ENCODE measurements around the gene SEC61A2.

Gene SEC61A2

DNA sequence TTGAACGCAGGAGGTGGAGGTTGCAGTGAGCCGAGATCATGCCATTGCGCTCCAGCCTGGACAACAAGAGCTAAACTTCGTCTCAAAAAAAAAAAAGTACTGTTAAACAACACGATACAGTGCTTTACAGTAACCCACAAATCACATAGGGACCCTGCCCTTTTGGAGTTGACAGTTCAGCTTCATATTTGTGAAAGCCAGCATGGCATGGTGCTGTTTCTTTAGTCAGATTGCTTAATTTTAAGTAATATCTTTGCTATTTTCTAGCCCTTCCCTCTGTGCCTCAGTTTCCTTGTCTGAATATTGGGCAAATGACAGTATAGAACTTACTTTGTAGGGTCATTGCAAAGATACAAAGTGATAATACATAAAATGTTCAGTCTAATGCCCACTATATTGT, 71.4 kb downstream of the SEC61A2 start:
- no peak overlapping the region for H3K4me3 ChIP-seq (ENCODE audit: low read depth, low read length)
- DNase-seq, result no peak
- no peaks in the 10 kb centered on the region for H3K27me3 ChIP-seq (replicated peaks)
- H3K27ac ChIP-seq, result no peak overlapping the region
- H3K36me3 ChIP-seq (replicated peaks), result peaks cover 21% of the 10 kb centered on the region
- in situ Hi-C loops (cut with HindIII; ENCODE audit: low pct_ligation_motif_present, low sequenced_read_pairs), result no loop called here
- TF ChIP-seq, protein P1, sequence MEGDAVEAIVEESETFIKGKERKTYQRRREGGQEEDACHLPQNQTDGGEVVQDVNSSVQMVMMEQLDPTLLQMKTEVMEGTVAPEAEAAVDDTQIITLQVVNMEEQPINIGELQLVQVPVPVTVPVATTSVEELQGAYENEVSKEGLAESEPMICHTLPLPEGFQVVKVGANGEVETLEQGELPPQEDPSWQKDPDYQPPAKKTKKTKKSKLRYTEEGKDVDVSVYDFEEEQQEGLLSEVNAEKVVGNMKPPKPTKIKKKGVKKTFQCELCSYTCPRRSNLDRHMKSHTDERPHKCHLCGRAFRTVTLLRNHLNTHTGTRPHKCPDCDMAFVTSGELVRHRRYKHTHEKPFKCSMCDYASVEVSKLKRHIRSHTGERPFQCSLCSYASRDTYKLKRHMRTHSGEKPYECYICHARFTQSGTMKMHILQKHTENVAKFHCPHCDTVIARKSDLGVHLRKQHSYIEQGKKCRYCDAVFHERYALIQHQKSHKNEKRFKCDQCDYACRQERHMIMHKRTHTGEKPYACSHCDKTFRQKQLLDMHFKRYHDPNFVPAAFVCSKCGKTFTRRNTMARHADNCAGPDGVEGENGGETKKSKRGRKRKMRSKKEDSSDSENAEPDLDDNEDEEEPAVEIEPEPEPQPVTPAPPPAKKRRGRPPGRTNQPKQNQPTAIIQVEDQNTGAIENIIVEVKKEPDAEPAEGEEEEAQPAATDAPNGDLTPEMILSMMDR (IDR thresholded peaks at IDR 0.05; ENCODE audit: low read depth, low read length, missing control alignments), result no peak

DNA sequence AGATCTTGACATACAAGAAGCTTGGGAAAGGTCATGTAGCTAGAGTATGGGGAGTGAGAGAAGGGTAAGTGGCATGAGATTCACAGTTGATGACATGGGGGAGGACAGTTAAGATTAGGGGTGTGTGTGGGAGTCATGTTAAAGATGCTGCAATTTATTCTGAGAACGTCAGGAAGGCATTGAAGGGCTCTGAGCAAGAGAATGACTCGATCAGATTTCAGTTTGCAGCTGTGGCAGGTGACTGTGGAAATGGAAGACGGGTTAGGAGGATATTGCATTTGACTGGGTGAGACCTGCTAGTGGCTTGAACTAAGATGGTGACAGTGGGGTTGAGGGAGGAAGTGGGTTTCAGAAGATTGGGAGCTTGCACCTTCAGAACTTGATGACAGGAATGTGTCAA, 72.1 kb downstream of the SEC61A2 start:
- H3K36me3 ChIP-seq (replicated peaks), result peaks cover 21% of the 10 kb centered on the region
- H3K27me3 ChIP-seq (replicated peaks), result no peaks in the 10 kb centered on the region
- in situ Hi-C loops (cut with HindIII; ENCODE audit: low pct_ligation_motif_present, low sequenced_read_pairs), result no loop called here
- no peak overlapping the region for H3K27ac ChIP-seq
- TF ChIP-seq, protein P1 (IDR thresholded peaks at IDR 0.05; ENCODE audit: low read depth, low read length, missing control alignments), result no peak
- DNase-seq, result no peak
- no peak overlapping the region for H3K4me3 ChIP-seq (ENCODE audit: low read depth, low read length)

DNA sequence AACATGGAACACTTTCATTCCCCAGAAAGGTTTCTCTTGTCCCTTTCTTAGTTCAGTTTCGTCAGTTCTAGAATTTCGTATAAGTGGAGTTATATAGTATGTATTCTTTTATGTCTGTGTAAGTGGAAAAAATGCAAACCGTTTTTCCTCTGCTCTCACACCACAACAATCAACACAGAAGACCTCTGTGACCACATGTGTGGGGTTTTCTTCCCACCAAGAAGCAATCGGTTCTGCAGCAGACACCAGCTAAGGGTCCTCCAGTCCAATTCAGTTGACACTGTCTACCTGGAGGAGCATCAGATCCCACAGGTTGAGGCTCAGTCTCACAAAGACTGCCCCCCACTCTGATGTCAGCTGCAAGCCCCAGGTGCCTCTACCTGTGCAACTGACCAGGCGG, 72.7 kb downstream of the SEC61A2 start:
- in situ Hi-C loops (cut with HindIII; ENCODE audit: low pct_ligation_motif_present, low sequenced_read_pairs), result no loop called here
- H3K4me3 ChIP-seq (ENCODE audit: low read depth, low read length), result no peak overlapping the region
- peaks cover 21% of the 10 kb centered on the region for H3K36me3 ChIP-seq (replicated peaks)
- no peak overlapping the region for H3K27ac ChIP-seq
- TF ChIP-seq, protein P1 (IDR thresholded peaks at IDR 0.05; ENCODE audit: low read depth, low read length, missing control alignments), result no peak
- no peaks in the 10 kb centered on the region for H3K27me3 ChIP-seq (replicated peaks)
- DNase-seq, result no peak

DNA sequence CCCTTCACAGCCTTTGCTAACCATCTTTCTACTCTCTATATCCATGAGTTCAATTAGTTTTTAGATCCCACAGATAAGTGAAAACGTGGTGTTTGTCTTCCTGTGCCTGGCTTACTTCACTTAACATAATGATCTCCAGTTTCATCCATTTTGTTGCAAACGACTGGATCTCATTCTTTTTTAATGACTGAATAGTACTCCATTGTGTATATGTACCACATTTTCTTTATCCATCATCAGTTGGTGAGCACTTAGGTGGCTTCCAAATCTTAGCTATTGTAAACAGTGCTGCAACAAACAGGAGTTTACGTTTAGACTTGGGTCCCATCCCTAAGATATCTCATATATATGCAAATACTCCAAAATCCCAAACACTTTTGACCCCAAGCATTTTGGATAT, 75.6 kb downstream of the SEC61A2 start:
- no peak overlapping the region for H3K27ac ChIP-seq
- no peaks in the 10 kb centered on the region for H3K27me3 ChIP-seq (replicated peaks)
- peaks cover 27% of the 10 kb centered on the region for H3K36me3 ChIP-seq (replicated peaks)
- no peak overlapping the region for H3K4me3 ChIP-seq (ENCODE audit: low read depth, low read length)
- DNase-seq, result no peak
- TF ChIP-seq, protein P1 (IDR thresholded peaks at IDR 0.05; ENCODE audit: low read depth, low read length, missing control alignments), result no peak
- in situ Hi-C loops (cut with HindIII; ENCODE audit: low pct_ligation_motif_present, low sequenced_read_pairs), result no loop called here

DNA sequence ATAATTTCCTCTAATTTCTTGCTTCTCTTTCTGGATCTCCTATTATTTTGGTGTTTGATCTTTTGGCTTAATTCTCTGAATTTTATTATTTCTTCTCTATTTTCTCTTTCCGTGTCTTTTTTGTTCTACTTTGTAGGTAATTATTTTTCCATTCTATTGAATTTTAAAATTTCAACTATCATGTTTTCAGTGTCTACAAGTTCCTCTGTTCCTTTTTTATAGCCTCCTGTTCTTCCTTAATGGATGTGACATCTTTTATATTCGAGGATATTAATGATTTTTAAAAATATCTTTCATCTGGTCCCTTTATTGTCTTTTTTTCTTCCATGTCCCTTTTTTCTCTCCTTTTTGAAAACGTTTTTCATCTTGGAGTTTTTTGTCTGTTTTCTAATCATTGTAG, 77.6 kb downstream of the SEC61A2 start:
- in situ Hi-C loops (cut with HindIII; ENCODE audit: low pct_ligation_motif_present, low sequenced_read_pairs), result no loop called here
- Histone ChIP-seq H3K4me3 (ENCODE audit: low read depth, low read length) (no peak overlapping the region), H3K27me3 (replicated peaks) (no peaks in the 10 kb centered on the region), H3K36me3 (replicated peaks) (peaks cover 33% of the 10 kb centered on the region), H3K27ac (no peak overlapping the region)
- no peak for DNase-seq
- TF ChIP-seq, protein P1 (IDR thresholded peaks at IDR 0.05; ENCODE audit: low read depth, low read length, missing control alignments), result no peak

DNA sequence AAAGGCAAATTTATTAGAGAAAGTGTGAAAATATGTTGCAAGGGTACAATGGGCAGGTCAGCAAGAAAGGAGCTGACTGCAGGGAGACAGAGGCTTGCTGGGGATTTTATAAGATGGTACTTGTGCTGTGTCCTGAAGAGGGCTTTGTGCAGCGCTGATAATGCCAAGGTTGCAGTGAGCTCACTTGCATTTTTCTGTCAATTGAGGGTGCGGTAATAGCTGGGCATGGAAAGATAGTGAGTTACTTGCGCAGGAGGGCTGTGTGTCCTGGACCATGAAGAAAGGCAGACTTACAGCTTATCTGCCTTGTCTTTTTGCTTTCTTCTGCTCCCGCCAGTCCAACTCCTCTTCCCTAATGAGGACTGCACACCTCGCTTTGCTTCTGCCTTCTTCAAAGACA, 79.0 kb downstream of the SEC61A2 start:
- TF ChIP-seq, protein P1 (IDR thresholded peaks at IDR 0.05; ENCODE audit: low read depth, low read length, missing control alignments), result no peak
- no peak for DNase-seq
- H3K4me3 ChIP-seq (ENCODE audit: low read depth, low read length), result no peak overlapping the region
- H3K27me3 ChIP-seq (replicated peaks), result no peaks in the 10 kb centered on the region
- no peak overlapping the region for H3K27ac ChIP-seq
- in situ Hi-C loops (cut with HindIII; ENCODE audit: low pct_ligation_motif_present, low sequenced_read_pairs), result no loop called here
- H3K36me3 ChIP-seq (replicated peaks), result peaks cover 37% of the 10 kb centered on the region
